GM19324 (cell line): ENCODE measurements around the gene ARHGEF4.

Experiments
- ATAC-seq: cut with Tn5 transposase; IDR thresholded peaks from one replicate; pipeline ENCODE4 v1.9.1; 2021; ENCODE audit warnings: mild to moderate bottlenecking, moderate library complexity; ENCODE audit not compliant: unreplicated experiment, low FRiP score

The ARHGEF4 gene

GRCh38 chr2:130915149-130915548 lies 78.4 kb downstream of the ARHGEF4 start:
- no peak for ATAC-seq

DNA sequence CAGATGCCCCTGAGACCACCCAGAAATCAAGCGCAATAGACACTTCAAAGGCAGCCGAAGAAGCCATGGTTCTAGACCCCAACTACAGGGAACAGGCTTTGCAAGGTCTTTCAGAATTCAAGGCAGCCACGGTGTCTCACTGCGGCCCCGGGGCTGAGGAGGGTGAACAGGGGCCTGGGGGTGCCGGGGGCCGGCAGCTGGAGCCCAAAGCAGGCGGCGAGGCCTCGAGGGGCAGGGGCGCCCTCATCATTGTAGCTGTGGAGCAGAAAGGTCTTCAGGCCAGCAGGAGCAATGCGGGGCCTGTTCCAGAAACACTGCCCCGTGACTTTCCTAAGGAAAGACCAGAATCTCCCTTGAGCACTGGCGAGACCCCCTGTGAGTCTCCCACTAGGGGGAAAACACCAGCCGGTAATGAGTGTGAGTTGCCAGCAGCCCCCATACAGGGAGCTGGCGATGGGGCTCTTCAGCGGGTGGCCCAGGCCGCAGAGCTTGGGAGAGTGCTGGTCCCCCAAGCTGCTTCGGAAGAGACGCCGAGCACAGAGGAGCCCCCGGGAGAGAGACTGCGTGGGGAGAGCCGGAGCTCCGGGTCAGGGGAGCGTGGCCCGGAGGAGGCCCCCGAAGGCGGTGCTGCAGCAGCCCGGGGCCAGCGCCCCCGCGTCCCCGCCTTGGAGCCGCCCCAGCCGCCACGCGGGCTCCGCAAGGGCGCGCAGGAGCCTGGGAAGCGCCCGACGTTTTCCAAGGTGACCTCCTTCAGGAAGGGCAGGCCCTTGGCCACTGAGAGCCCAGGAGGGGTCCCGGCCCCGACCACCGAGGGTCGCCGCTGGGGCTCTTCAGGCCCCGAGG lies 79.1 kb downstream of the ARHGEF4 start:
- ATAC-seq = no peak

DNA sequence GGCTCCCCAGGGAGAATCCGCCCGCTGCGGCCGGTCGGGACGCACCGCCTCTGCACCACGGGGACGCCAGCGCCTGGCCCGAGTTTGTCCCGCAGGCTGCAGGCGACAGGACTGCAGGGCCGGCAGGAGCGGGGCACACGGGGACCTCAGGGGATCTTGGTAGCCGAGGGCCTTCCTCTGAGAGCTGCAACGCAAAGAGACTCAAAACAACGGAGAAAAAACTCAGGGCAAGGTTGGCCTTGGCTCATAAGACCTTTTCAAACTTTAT lies 79.7 kb downstream of the ARHGEF4 start:
- ATAC-seq = no peak

- ATAC-seq = no peak
Observed at GRCh38 chr2:130917006-130917688, 80.4 kb downstream of the ARHGEF4 start.

DNA sequence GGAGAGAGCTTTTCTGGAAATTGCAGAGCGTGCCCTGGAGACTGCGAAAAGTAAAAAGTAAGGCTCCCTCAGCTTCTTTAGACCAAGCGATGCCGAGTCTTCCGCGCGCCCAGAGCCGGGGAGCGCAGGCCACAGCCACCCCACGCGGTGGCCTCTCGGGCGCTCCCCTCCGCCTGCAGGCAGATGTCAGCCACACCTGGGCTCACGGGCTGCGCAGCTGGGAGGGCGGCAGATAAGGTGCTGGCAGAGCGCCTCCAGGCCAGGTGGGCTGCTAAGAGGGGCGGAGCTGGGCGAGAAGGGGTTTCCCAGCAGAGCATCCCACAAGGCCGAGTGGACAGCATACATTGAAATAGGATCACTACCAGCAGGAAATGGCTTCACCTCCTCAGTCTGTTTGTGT lies 81.7 kb downstream of the ARHGEF4 start:
- ATAC-seq = no peak

DNA sequence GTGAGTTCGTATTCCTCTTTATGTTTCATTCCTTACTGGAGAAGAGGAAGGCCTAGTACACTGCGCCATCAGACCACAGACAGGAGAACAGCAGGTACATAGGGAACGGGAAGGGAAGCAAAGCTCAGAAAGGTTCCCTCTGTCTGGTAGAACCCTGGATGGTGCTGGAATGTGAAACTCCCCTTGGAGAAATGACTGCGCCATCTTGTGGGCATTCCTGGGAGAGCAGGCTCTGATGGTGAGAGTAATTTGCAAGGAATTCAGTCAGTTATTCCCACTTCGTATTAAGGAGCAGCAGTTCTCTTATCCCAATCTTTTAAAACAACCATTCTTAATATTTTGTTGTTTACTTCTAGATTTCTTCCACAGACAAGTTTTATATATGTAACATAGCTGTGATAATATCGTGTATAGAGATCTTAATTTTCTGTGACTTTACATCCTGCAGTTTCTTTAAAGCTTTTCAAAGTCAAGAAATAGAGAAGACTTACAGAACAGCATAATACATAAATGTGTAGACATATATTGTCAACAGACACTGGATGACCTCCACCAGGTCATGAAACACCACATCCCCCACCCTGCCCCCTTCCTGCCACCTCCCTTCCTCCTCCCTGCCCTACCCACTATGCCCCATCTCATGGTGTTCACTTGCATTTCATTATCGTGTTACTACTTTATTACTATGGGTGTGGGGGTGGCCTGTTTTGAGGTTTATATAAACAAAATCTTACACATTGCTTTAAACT lies 83.9 kb downstream of the ARHGEF4 start:
- ATAC-seq = no peak

DNA sequence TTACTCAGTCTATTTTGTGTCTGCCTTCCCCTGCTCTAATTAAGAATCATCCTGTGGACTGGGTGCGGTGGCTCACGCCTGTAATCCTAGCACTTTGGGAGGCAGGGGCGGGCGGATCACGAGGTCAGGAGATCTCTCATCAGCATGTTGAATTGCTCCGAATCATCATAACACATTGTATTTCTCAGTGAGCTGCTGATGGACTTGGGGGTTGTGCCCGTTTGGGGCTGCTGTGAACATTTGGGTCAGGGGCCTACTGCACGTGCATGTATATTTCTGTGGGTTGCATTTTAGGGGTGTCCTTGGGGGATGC lies 84.4 kb downstream of the ARHGEF4 start:
- no peak for ATAC-seq

GRCh38 chr2:130922417-130922816 lies 85.7 kb downstream of the ARHGEF4 start:
- ATAC-seq = no peak

- no peak for ATAC-seq
Observed at GRCh38 chr2:130928385-130928784, 91.7 kb downstream of the ARHGEF4 start.

- ATAC-seq = no peak
Observed at GRCh38 chr2:130930740-130931659, 94.3 kb downstream of the ARHGEF4 start.

GRCh38 chr2:130933501-130933900 lies 96.8 kb downstream of the ARHGEF4 start:
- ATAC-seq = no peak

- no peak for ATAC-seq
Observed at GRCh38 chr2:130936451-130936850, 99.7 kb downstream of the ARHGEF4 start.

DNA sequence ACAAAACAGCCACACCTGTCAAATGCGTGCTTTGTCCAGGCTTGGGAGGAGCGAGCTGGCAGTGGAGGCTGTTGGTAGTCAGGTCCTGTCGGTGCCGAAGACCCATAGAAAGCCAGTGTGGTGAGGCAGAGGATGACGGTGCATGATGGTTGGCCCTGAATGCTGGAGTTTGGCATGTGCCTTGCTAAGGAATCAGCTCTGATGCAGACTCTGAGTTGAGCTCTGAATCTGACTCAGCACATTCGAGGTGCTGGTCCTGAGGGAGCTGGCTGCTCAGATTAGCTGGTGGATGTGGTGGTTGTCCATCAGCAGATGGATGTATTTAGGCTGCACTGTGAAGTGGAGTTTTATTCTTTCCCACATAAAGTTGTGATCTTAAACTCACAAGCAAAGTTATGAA lies 111.3 kb downstream of the ARHGEF4 start:
- ATAC-seq = no peak

GRCh38 chr2:130949954-130950353 lies 113.2 kb downstream of the ARHGEF4 start:
- no peak for ATAC-seq

GRCh38 chr2:130951018-130951417 lies 114.3 kb downstream of the ARHGEF4 start:
- ATAC-seq = no peak

- no peak for ATAC-seq
Observed at GRCh38 chr2:130954873-130955272, 118.2 kb downstream of the ARHGEF4 start.

DNA sequence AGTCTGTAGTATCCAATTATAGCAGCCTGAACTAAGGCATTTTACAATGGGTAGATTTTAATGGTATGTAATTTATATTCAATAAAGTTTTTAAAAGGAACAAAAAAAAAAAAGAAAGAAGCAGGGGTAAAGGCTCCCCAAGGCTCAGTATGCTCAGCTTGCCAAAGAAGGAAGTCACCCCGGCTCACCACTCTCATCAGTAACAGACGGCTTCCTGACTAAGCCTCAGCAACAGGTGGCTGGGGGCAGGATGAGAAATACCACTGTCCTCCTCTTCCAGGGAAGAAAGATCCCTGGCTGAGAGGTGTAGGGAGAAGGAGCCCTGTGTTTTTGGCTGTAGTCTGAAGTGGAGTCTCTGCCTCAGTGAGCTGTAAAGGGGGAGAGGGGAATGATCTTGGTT lies 121.2 kb downstream of the ARHGEF4 start:
- no peak for ATAC-seq

DNA sequence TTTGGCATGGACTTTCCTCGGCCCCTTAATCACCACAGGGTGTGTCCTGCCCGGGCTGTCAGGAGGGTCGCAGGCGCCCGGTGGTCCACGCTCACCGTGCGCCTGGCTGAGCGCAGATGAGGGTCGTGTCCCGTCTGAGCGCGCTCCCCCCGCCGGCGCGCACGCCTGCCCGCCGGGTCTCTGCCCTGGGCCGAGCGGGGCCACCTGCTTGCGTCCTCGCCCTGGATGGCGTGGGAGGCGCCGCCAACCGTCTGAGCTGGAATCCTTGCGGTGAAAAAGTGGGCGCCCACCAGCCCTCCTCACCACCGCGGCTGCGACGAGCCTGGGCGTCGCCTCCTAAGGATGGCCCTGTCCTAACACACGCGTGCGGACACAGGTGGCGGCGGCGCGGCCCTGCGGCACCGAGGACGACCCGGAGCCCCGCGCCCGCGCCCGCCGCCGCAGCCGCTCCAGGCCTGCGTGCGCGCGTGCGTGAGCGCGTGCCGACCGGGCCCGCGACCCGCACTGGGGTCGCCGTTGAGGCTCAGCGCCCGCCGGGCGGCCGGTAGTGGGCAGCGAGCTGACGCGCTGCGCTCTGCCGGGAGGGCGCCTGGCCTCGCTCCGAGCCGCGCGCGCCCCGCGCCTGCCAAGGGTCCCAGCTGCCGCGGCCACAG lies 126.6 kb downstream of the ARHGEF4 start:
- ATAC-seq = no peak

DNA sequence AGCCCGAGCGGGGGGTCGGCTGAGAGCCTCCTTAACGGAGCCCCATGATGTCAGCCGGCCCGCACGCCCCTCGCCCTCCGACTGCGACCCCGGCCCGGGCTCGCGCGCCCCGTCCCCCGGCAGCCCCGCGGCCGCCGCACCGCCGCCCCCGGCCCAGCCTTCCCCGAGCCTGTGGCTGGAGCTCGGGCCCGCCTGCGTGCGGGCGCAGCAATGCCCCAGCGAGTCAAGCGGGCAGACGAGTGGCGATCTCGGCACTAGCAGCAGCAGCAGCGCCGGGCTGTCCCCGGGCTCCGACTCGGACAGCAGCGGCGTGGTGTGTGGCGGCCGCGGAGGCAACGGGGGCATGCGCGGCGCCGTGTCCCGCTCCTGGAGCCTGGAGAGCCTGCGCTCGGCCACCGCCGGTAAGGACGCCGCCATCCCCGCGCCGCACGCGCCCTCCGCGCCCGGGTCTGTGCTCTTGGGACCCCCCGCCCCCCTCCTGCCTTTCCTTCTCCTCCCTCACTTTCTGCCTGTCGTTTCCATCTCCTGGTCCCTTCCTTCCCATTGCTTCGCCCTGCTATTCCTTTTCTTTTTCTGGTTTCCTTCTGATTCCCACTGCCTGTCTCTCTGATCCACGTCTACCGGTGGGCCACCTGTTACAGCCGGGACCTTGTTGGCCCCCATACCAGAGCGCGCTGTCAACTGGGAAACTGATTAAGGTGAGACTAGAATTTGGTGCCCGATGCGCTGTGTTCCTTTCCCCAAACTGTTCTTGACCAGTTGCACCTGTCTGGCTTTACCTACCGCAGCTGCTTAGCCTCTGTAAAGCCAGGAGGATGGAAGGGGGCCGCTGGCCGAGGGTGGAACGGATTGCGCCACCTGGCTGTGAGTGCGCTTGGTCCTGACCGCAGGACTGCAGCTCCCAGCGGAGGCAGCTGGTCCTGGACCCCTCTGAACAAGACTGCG lies 127.4 kb downstream of the ARHGEF4 start:
- no peak for ATAC-seq
